Activated T-cell treated with anti-CD3 and anti-CD28 coated beads, Interleukin-2, amount 50 U/mL, for 4 hours (primary cell): ENCODE results near the gene FYN. TPM values are rescaled to one million over a fixed set of nuclear protein-coding genes. Genes with fewer than 3 reads are reported as not detected.
A peak's percentile ranks its signal among the peaks of the same experiment; 100 is the strongest.

Experiments
- ATAC-seq, 2 donors: fragments of 200-7000 bp; cut with Tn5 transposase; one replicate each; pipeline ENCODE4 v1.10.0; 2021
- DNase-seq: peaks from one replicate; pipeline ENCODE4 v3.0.0-alpha.2; 2020
- H3K27me3 Mint-ChIP-seq: one replicate; pipeline ENCODE4 v1.8.0; 2021; ENCODE audit warnings: low read depth, mixed read lengths
- H3K36me3 Mint-ChIP-seq: one replicate; pipeline ENCODE4 v1.8.0; 2022; ENCODE audit warnings: mixed read lengths; ENCODE audit not compliant: insufficient read depth
- H3K4me1 Mint-ChIP-seq: one replicate; pipeline ENCODE4 v1.8.0; 2021; ENCODE audit warnings: low read depth, mixed read lengths
- H3K4me3 Mint-ChIP-seq: one replicate; pipeline ENCODE4 v1.8.0; 2021; ENCODE audit warnings: mild to moderate bottlenecking, moderate library complexity, mixed read lengths
- H3K9me3 Mint-ChIP-seq: one replicate; pipeline ENCODE4 v1.8.0; 2021; ENCODE audit warnings: mixed read lengths
- total RNA-seq, 3 donors: library from RNA; stranded (reverse); gene quantifications; one replicate each; pipeline ENCODE4 v1.2.1, GENCODE V29; 2021

The FYN gene
- total RNA-seq, 3 donors from 2014 or later = 481 to 505 (median 485) TPM

- Mint-ChIP-seq H3K27me3 (no peaks in the 10 kb centered on the region), H3K4me3 (no peak overlapping the region), H3K4me1 (peaks cover 80% of the 10 kb centered on the region), H3K9me3 (no peaks in the 10 kb centered on the region), H3K36me3 (peaks cover 60% of the 10 kb centered on the region)
- ATAC-seq (no peak), DNase-seq (no peak)
These were observed 160.0 kb downstream of the FYN start for GRCh38 chr6:111713236-111713635.

DNA sequence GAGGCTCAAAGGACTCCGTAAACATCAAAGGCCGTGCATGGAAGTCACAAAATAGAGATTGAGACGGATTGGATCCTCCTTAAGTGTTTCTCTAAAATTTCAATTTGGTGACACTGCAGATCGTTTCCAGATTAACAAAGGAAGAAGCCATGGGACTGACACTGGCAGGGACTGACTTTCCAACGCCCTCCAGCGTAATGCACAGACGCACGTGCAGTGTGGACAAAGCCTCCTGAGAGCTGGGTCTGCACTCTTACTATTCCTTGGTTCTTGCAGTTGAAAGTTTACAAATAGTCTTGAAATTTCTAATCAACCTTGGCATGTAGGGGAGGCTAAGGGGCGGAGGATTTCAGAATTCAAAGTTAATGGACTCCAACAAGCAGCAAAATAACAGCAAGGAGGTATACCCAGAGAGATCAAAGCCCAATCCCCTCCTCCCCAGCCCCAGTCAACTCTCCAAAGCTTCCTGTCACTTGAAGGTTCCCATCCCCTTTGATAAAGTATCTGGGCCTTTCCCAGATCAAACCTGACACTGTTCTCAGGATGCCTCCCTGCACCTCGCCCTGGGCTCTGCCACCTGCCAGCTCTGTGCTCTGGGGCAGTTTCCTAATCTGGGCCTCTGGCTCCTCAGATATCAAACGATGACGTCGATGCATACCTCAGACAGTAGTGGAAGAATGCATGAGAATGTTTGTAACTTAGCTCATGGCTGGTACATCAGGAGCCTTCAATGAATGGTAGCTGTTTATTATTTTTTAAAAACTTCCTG lies 161.1 kb downstream of the FYN start:
- peaks cover 78% of the 10 kb centered on the region for H3K4me1 Mint-ChIP-seq
- DNase-seq (no peak), ATAC-seq (no peak)
- H3K27me3 Mint-ChIP-seq = no peaks in the 10 kb centered on the region
- H3K9me3 Mint-ChIP-seq = no peaks in the 10 kb centered on the region
- no peak overlapping the region for H3K4me3 Mint-ChIP-seq
- peaks cover 67% of the 10 kb centered on the region for H3K36me3 Mint-ChIP-seq

DNA sequence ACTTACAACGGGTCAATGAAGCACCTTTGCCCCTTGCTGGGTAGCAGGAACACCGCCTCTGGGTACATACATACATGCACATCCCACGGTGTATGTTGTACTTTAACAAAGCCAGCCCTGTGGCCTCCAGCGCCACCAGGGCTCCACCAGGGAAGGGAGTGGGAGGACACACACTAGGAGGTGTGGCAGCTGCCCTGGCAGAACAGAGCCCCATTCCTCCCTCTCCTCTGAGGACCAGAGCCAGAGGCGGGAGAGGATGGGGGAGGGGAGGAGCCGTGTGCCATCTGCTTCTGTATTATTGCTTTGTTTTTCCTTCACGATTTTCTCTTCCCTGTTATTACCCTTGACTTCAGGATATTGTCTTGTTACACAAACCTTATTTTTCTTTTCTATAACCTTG lies 161.8 kb downstream of the FYN start:
- H3K36me3 Mint-ChIP-seq = peaks cover 67% of the 10 kb centered on the region
- DNase-seq = no peak
- peaks cover 75% of the 10 kb centered on the region for H3K4me1 Mint-ChIP-seq
- H3K9me3 Mint-ChIP-seq = no peaks in the 10 kb centered on the region
- ATAC-seq = no peak
- no peaks in the 10 kb centered on the region for H3K27me3 Mint-ChIP-seq
- H3K4me3 Mint-ChIP-seq = no peak overlapping the region

GRCh38 chr6:111710911-111711310 lies 162.3 kb downstream of the FYN start:
- no peaks in the 10 kb centered on the region for H3K27me3 Mint-ChIP-seq
- H3K36me3 Mint-ChIP-seq = peaks cover 65% of the 10 kb centered on the region
- no peak overlapping the region for H3K4me3 Mint-ChIP-seq
- H3K4me1 Mint-ChIP-seq = peaks cover 70% of the 10 kb centered on the region
- H3K9me3 Mint-ChIP-seq = no peaks in the 10 kb centered on the region
- ATAC-seq (no peak), DNase-seq (no peak)

DNA sequence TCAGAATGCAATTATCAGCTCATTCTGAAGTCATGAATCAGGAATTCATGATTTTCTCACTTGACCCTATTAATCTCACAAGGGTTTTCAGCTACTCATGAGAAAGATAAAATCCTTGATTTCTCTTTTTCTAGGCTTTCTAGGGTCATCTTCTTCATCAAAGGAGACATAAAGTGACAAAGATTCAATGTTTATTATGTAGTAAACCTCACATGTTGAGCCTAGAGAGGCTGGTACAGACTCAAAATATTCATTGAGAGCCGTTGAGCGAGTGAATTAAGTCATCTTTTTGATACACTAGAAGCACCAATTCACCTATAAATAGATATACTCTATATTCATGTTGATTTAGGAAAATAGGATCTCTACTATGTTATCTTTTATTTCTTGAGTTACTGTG lies 162.8 kb downstream of the FYN start:
- no peaks in the 10 kb centered on the region for H3K9me3 Mint-ChIP-seq
- H3K4me3 Mint-ChIP-seq = no peak overlapping the region
- peaks cover 67% of the 10 kb centered on the region for H3K4me1 Mint-ChIP-seq
- no peaks in the 10 kb centered on the region for H3K27me3 Mint-ChIP-seq
- H3K36me3 Mint-ChIP-seq = peaks cover 64% of the 10 kb centered on the region
- ATAC-seq = no peak
- DNase-seq = no peak

DNA sequence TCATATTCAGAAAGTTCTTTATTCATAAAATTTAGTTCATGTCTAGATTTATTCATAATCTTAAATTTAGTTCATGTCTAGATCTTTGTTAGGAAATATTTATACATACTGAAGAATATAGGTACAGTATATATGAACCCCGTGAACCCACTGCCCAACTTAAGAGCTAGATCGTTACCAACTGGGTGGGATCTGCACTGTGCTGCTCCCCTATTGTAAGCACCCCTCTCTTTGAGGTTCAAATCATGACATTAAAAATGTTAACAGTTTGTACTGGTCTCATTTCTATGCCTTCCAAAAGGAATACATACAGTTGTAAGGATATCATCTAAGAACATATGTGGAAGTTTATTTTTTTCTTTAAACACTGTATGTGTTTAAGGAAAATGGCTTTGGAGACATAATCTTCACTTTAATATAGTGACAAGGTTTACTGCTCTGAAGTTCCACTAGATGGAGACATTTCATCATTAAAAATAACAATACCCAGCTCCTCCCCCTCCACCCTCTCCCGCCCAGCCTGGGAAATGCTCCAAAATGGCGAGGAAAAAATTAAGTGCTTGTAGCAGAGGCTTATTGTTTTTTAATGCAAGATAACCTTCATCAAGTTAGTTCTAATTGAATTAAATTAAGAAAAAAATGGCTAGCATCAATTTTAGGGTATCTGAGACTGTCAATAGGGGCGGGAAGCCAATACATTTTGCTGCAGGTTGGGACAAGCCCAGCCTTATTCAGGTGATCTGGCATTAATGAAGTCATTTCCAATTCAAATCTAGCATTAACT lies 163.4 kb downstream of the FYN start:
- DNase-seq (peak; percentile 34), ATAC-seq (peak; percentile 77 to 84)
- H3K36me3 Mint-ChIP-seq = peaks cover 58% of the 10 kb centered on the region
- no peaks in the 10 kb centered on the region for H3K27me3 Mint-ChIP-seq
- no peaks in the 10 kb centered on the region for H3K9me3 Mint-ChIP-seq
- no peak overlapping the region for H3K4me3 Mint-ChIP-seq
- peaks cover 60% of the 10 kb centered on the region for H3K4me1 Mint-ChIP-seq

GRCh38 chr6:111709201-111709600 lies 164.1 kb downstream of the FYN start:
- DNase-seq (no peak), ATAC-seq (no peak)
- Mint-ChIP-seq H3K36me3 (peaks cover 54% of the 10 kb centered on the region), H3K9me3 (no peaks in the 10 kb centered on the region), H3K4me1 (peaks cover 54% of the 10 kb centered on the region), H3K27me3 (no peaks in the 10 kb centered on the region), H3K4me3 (no peak overlapping the region)

DNA sequence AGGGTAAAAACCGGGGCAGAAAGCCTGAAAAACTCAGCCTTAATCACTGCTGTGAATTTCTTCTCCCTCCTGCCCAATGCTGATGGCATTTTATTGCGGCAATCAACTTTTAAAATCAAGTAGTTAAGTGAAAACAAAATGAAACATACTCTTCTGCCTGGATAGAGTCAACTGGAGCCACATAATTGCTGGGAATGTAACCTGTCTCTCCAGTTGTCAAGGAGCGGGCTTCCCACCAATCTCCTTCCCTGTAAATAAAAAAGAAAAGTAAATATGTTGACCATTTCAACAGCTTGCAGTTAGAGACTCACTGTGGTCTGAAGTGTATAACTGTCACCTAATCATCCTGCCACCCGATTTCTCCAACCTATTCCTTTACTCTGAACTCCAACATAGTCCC lies 165.5 kb downstream of the FYN start:
- ATAC-seq (no peak), DNase-seq (no peak)
- Mint-ChIP-seq H3K36me3 (peaks cover 55% of the 10 kb centered on the region), H3K4me1 (peaks cover 42% of the 10 kb centered on the region), H3K9me3 (no peaks in the 10 kb centered on the region), H3K27me3 (no peaks in the 10 kb centered on the region), H3K4me3 (no peak overlapping the region)

DNA sequence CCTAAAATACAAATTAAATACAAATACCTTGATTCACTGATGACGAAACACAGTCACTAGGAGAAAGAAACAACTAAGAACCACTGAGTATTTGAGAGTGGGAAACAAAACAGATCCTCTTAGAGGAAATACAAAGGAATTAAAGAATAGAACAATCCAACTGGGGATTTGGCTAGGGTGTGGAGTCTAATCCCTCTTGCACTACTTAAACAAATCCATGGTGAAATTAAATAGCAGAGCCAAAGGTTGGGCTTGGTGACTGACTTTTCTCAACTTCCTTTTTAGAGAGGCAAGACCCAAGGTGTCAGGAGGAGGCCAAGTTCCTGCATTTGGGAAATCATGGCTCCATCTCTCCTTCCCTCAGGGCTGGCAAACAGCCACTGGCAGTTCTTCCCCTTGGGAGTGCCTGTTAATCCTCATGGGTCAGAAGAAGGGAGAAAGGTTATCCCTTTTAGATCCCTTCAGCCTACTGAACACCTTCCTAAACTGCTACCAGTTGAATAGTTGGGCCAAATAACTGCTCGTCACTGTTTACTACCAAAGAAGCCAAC lies 166.3 kb downstream of the FYN start:
- DNase-seq = no peak
- H3K27me3 Mint-ChIP-seq = no peaks in the 10 kb centered on the region
- no peaks in the 10 kb centered on the region for H3K9me3 Mint-ChIP-seq
- H3K4me1 Mint-ChIP-seq = peaks cover 33% of the 10 kb centered on the region
- H3K36me3 Mint-ChIP-seq = peaks cover 56% of the 10 kb centered on the region
- H3K4me3 Mint-ChIP-seq = no peak overlapping the region
- no peak for ATAC-seq

- ATAC-seq (no peak), DNase-seq (no peak)
- no peaks in the 10 kb centered on the region for H3K27me3 Mint-ChIP-seq
- no peaks in the 10 kb centered on the region for H3K9me3 Mint-ChIP-seq
- H3K4me1 Mint-ChIP-seq = peaks cover 29% of the 10 kb centered on the region
- H3K4me3 Mint-ChIP-seq = no peak overlapping the region
- H3K36me3 Mint-ChIP-seq = peaks cover 62% of the 10 kb centered on the region
These were observed 169.5 kb downstream of the FYN start for GRCh38 chr6:111703723-111704122.

DNA sequence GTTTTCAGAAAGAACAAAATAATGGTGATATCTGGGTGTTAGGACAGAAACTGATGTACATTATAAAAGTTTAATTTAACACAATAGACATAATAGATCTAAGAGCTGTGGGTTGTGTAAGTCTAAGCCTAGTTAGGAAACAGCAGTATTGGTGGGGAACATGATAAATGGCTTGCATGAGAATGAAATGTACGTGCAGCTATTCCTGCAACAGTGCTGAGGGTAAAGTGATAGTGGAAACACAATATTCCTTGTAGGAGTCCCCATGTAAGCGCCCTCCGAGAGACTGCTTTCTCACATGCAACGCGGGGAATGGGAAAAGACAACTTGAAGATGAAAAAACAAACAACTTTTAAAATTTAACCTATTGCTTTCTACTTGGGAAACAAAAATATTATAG lies 171.0 kb downstream of the FYN start:
- ATAC-seq = no peak
- Mint-ChIP-seq H3K36me3 (peaks cover 54% of the 10 kb centered on the region), H3K9me3 (no peaks in the 10 kb centered on the region), H3K4me3 (no peak overlapping the region), H3K4me1 (peaks cover 25% of the 10 kb centered on the region), H3K27me3 (no peaks in the 10 kb centered on the region)
- no peak for DNase-seq

DNA sequence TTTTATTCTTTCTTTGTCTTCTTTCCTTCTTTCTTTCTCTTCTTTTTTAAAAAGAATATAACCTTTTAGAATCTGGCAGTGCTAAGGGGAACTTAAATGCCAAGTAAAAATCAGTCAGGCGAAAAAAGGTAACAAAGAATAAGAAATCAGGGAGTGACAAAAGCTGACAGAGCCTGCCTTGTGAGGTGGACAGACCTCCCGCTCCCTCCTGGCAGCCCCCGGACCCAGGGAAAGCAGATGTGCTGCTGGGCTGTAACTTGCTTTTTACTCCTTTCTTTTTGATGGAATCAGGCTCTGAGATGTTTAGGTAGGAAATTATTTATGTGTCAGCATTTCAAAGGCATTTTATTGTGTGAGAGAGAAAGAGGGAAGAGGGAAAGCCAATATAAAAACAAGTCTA lies 172.1 kb downstream of the FYN start:
- Mint-ChIP-seq H3K4me3 (no peak overlapping the region), H3K4me1 (peaks cover 26% of the 10 kb centered on the region), H3K36me3 (peaks cover 51% of the 10 kb centered on the region), H3K9me3 (no peaks in the 10 kb centered on the region), H3K27me3 (no peaks in the 10 kb centered on the region)
- ATAC-seq (no peak), DNase-seq (no peak)

GRCh38 chr6:111700135-111700690 lies 173.0 kb downstream of the FYN start:
- Mint-ChIP-seq H3K36me3 (peaks cover 54% of the 10 kb centered on the region), H3K27me3 (no peaks in the 10 kb centered on the region), H3K9me3 (no peaks in the 10 kb centered on the region), H3K4me1 (peaks cover 33% of the 10 kb centered on the region), H3K4me3 (no peak overlapping the region)
- DNase-seq (no peak), ATAC-seq (peak in 1 of 2 donors; percentile 42)

DNA sequence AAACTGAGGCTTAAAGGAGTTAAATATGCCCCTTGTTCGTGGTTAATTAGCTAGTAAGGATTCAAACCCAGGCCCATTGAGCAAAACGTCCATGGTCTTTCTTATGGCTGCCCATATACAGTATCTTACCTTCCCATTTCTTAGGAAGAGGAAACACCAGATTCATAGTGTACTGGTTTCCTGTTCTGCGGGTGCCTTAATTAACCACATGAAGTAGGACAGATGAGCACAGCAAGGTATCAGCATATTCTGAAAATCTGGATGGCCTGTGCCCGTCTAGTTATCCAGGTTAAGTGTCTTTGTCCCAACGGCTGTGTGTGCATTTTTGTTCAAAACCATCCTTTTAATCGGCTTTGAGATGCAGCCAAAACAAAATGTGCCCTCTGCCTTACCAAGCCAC lies 174.1 kb downstream of the FYN start:
- H3K36me3 Mint-ChIP-seq = peaks cover 62% of the 10 kb centered on the region
- ATAC-seq (peak in 1 of 2 donors; percentile 26), DNase-seq (no peak)
- H3K9me3 Mint-ChIP-seq = no peaks in the 10 kb centered on the region
- H3K27me3 Mint-ChIP-seq = no peaks in the 10 kb centered on the region
- peaks cover 44% of the 10 kb centered on the region for H3K4me1 Mint-ChIP-seq
- H3K4me3 Mint-ChIP-seq = no peak overlapping the region
